GM12878 (cell line): ENCODE data around the gene SOCS4. TPM values are rescaled to one million over a fixed set of nuclear protein-coding genes. Genes with fewer than 3 reads are reported as not detected.
"Not testable (repeated sequence)": the region's sequence is repeated elsewhere in the genome, so short reads cannot be mapped to it uniquely, and the experiment has no call there.

ENCODE experiments used
- ATAC-seq: fragments of 200-7000 bp; cut with Tn5 transposase; 3 replicates; pipeline ENCODE4 v1.9.1; 2020; ENCODE audit warnings: mild to moderate bottlenecking, moderate library complexity
- BruUV-seq: library from RNA; stranded (reverse); fragments of 400-500 nt; replicated peaks from 2 replicates; lab custom pipeline; 2021; lab: Mats Ljungman, UMichigan
- CTCF ChIA-PET: fragments of 300-600 bp; sonication (Branson Sonifier 250); formaldehyde crosslinking; extraction: SDS; loops from one replicate; lab custom pipeline; 2021; ENCODE audit warnings: inconsistent platforms; lab: Yijun Ruan, JAX
- POLR2A ChIA-PET: fragments of 350-600 bp; formaldehyde crosslinking; extraction: SDS; loops from one replicate; lab custom pipeline; 2021; ENCODE audit warnings: inconsistent platforms; lab: Charles Lee
- RAD21 ChIA-PET: fragments of 300-600 bp; sonication (Branson Sonifier 250); formaldehyde crosslinking; loops from one replicate; lab custom pipeline; 2023; ENCODE audit warnings: antibody characterized with exemption; ENCODE audit not compliant: unreplicated experiment; lab: Charles Lee
- SMC1A ChIA-PET: fragments of 300-600 bp; sonication (Branson Sonifier 250); formaldehyde crosslinking; loops from one replicate; lab custom pipeline; 2023; ENCODE audit not compliant: unreplicated experiment, uncharacterized antibody; lab: Charles Lee
- DNase-seq: peaks from one replicate; pipeline ENCODE4 v3.0.0-alpha.2; 2011; ENCODE audit warnings: low read depth, low spot score
- FAIRE-seq: peaks from 3 replicates; lab custom pipeline; 2011; peaks lifted over from hg19 to GRCh38; lab: Jason Lieb, UNC
- H2AFZ ChIP-seq: 2 replicates; pipeline ENCODE4 v1.6.0; 2011; ENCODE audit warnings: low read depth, low read length, control low read depth; ENCODE audit not compliant: control insufficient read depth
- H3K27ac ChIP-seq: 2 replicates; pipeline ENCODE4 v1.5.1; 2011; ENCODE audit warnings: control low read depth; ENCODE audit not compliant: control insufficient read depth, insufficient read depth
- H3K27me3 ChIP-seq, 2 experiments: replicated peaks in 1 of 2; 2 replicates each; pipeline versions ENCODE4 v1.6.0 to v1.6.1; 2011; ENCODE audit warnings: low read length in 1 of 2; ENCODE audit not compliant: control insufficient read depth in 2 of 2, insufficient read depth in 2 of 2
- H3K36me3 ChIP-seq, 2 experiments: 2 replicates each; pipeline ENCODE4 v1.5.1; 2011; ENCODE audit warnings: low read length in 1 of 2; ENCODE audit not compliant: control insufficient read depth in 2 of 2, insufficient read depth in 2 of 2
- H3K4me1 ChIP-seq: 2 replicates; pipeline ENCODE4 v1.6.1; 2011; ENCODE audit warnings: mild to moderate bottlenecking, low read length, moderate library complexity, mixed read lengths; ENCODE audit not compliant: control insufficient read depth, insufficient read depth
- H3K4me2 ChIP-seq: 2 replicates; pipeline ENCODE4 v1.6.0; 2011; ENCODE audit warnings: control low read depth; ENCODE audit not compliant: control insufficient read depth, insufficient read depth
- H3K4me3 ChIP-seq: fragments of 200-600 bp; sonication (generic); 2 replicates; pipeline ENCODE4 v1.5.1; 2016
- H3K79me2 ChIP-seq: 2 replicates; pipeline ENCODE4 v1.6.0; 2011; ENCODE audit warnings: low read length; ENCODE audit not compliant: control insufficient read depth, insufficient read depth
- H3K9ac ChIP-seq: 2 replicates; pipeline ENCODE4 v1.8.0; 2011; ENCODE audit warnings: low read length, control low read depth, mixed read lengths; ENCODE audit not compliant: control insufficient read depth, insufficient read depth
- H3K9me3 ChIP-seq: replicated peaks from 3 replicates; pipeline ENCODE4 v1.5.1; 2011; ENCODE audit warnings: mild to moderate bottlenecking, low read length; ENCODE audit not compliant: control insufficient read depth, insufficient read depth
- H4K20me1 ChIP-seq: 2 replicates; pipeline ENCODE4 v1.6.0; 2011; ENCODE audit not compliant: control insufficient read depth, insufficient read depth
- FOXM1 ChIP-seq: IDR thresholded peaks from 2 replicates; pipeline ENCODE4 v1.6.1; 2012; ENCODE audit warnings: low read depth, mild to moderate bottlenecking, inconsistent platforms, low read length, moderate library complexity
- JUND ChIP-seq: IDR thresholded peaks from 2 replicates; pipeline ENCODE4 v1.6.1; 2012; ENCODE audit warnings: low read depth, mild to moderate bottlenecking, low read length, improper control_type of control experiment, moderate library complexity
- KLF5 ChIP-seq: fragments of 450-650 bp; IDR thresholded peaks from 2 replicates; pipeline ENCODE4 v1.6.1; 2014; ENCODE audit warnings: mild to moderate bottlenecking; ENCODE audit not compliant: partially characterized antibody
- MEF2B ChIP-seq: fragments of 450-650 bp; IDR thresholded peaks from 2 replicates; pipeline ENCODE4 v1.6.1; 2018; ENCODE audit warnings: mild to moderate bottlenecking, moderate library complexity; ENCODE audit not compliant: partially characterized antibody, poor library complexity, severe bottlenecking
- MTA2 ChIP-seq: fragments of 450-650 bp; IDR thresholded peaks from 2 replicates; pipeline ENCODE4 v1.6.1; 2016; ENCODE audit warnings: low read depth, mild to moderate bottlenecking, moderate library complexity
- MXI1 ChIP-seq: fragments of 150-350 bp; IDR thresholded peaks from 2 replicates; pipeline ENCODE4 v1.6.1; 2011; ENCODE audit warnings: low read depth, mild to moderate bottlenecking, inconsistent platforms, low read length, improper control_type of control experiment
- NR2C1 ChIP-seq: fragments of 450-650 bp; IDR thresholded peaks from 2 replicates; pipeline ENCODE4 v1.6.1; 2017; ENCODE audit warnings: antibody characterized with exemption, mild to moderate bottlenecking, moderate library complexity
- NR2F1 ChIP-seq: fragments of 450-650 bp; conservative IDR thresholded peaks from 2 replicates; pipeline ENCODE4 v1.6.1; 2017; ENCODE audit warnings: mild to moderate bottlenecking
- POLR2A ChIP-seq: IDR thresholded peaks from 2 replicates; pipeline ENCODE4 v1.6.1; 2011; ENCODE audit warnings: low read depth, mild to moderate bottlenecking, low read length
- RAD51 ChIP-seq: fragments of 450-650 bp; IDR thresholded peaks from 2 replicates; pipeline ENCODE4 v1.6.1; 2016; ENCODE audit warnings: moderate library complexity, mild to moderate bottlenecking, inconsistent platforms
- RELB ChIP-seq: fragments of 450-650 bp; IDR thresholded peaks from 2 replicates; pipeline ENCODE4 v1.6.1; 2017; ENCODE audit warnings: low read depth, mild to moderate bottlenecking, moderate library complexity
- SMARCA5 ChIP-seq: fragments of 450-650 bp; IDR thresholded peaks from 2 replicates; pipeline ENCODE4 v1.6.1; 2017; ENCODE audit warnings: mild to moderate bottlenecking
- SREBF2 ChIP-seq: IDR thresholded peaks from 2 replicates; pipeline ENCODE4 v1.6.1; 2012; ENCODE audit warnings: mild to moderate bottlenecking, low read length
- STAT1 ChIP-seq: fragments of 450-650 bp; conservative IDR thresholded peaks from 2 replicates; pipeline ENCODE4 v1.6.1; 2014; ENCODE audit warnings: antibody characterized with exemption, mild to moderate bottlenecking
- ZNF622 ChIP-seq: fragments of 450-650 bp; IDR thresholded peaks from 2 replicates; pipeline ENCODE4 v1.6.1; 2017; ENCODE audit warnings: mild to moderate bottlenecking, inconsistent platforms
- ZZZ3 ChIP-seq: IDR thresholded peaks from 2 replicates; pipeline ENCODE4 v1.6.1; 2011; ENCODE audit warnings: low read depth; ENCODE audit not compliant: control insufficient read depth, insufficient read length
- in situ Hi-C: fragments of 300-500 bp; cut with MboI; formaldehyde crosslinking; loops from 9 replicates; pipeline ENCODE4 v1.14.3; 2018; ENCODE audit warnings: mixed read lengths
- intact Hi-C: fragments of 100-400 bp; cut with micrococcal nuclease; formaldehyde crosslinking; loops from one replicate; pipeline ENCODE4 v1.14.2; 2022; ENCODE audit not compliant: unreplicated experiment
- polyA plus RNA-seq, 11 experiments: library from polyadenylated mRNA; depleted of rRNA in 4 of 11; unstranded in 6 of 11; stranded (reverse) in 5 of 11; fragments of >200 nt; fragmentation: Nextera tagmentation in 4 of 11; fragmentation: Illumina TruSeq in 1 of 11; extraction: Ambion mirVana in 4 of 11; extraction: Trizol in 1 of 11; gene quantifications; 1 replicate in 1 of 11; 2 replicates in 10 of 11; pipeline versions ENCODE4 v1.2.1 to v1.2.3, GENCODE V29; 2011 to 2016; ENCODE audit warnings: inconsistent platforms in 2 of 11, missing spikeins in 2 of 11, low read depth in 1 of 11
- total RNA-seq, 4 experiments: library from RNA; depleted of rRNA in 3 of 4; stranded (reverse); fragments of >200 nt in 3 of 4; fragmentation: Illumina TruSeq in 1 of 4; extraction: Trizol in 1 of 4; gene quantifications; 2 replicates each; pipeline versions ENCODE4 v1.2.1 to v1.2.3, GENCODE V29; 2013 to 2021

Gene SOCS4
- total and polyA plus RNA-seq, 10 of the 15 experiments (the other 5 are each of a cell fraction or from before 2014, with no cell fraction given), result 5.7 to 31.5 (median 20.8) TPM

GRCh38 chr14:55037995-55038394 lies 11.0 kb downstream of the SOCS4 start:
- H4K20me1 ChIP-seq, result not testable (repeated sequence)
- peak; percentile 72 for TF ChIP-seq MTA2
- peak; percentile 75 for TF ChIP-seq MEF2B
- 0 out of 2 replicates have a peak, but pooled peaks have one; percentile 23 for TF ChIP-seq RELB
- TF ChIP-seq KLF5, result peak; percentile 37
- TF ChIP-seq, all 136 proteins: peak for 4; not testable (repeated sequence) for 132
- ChIA-PET POLR2A (interaction anchor here (0.6 to 1.4 kb wide), 2 partner anchors 14 to 16 kb away, joined by 4 to 6 read pairs; partner anchors contain the start of gene MAPK1IP1L), SMC1A (interaction anchor here (1.1 to 1.3 kb wide), 2 partner anchors 9 to 34 kb away, joined by 3 to 4 read pairs; no protein-coding TSS in a partner anchor)
- CTCF ChIA-PET, H3K27ac ChIP-seq, FAIRE-seq, H3K4me1 ChIP-seq, BruUV-seq, H3K9ac ChIP-seq, H3K9me3 ChIP-seq, intact Hi-C loops, RAD21 ChIA-PET, H3K4me2 ChIP-seq, H2AFZ ChIP-seq, in situ Hi-C loops, H3K27me3 ChIP-seq, H3K4me3 ChIP-seq, DNase-seq: not testable (repeated sequence)
- Histone ChIP-seq H3K36me3 (peaks cover 3 to 16% of the 10 kb centered on the region in 2 experiments; a peak in 3 of 4 replicates), H3K79me2 (peaks cover 14% of the 10 kb centered on the region)
- ATAC-seq, result peak; percentile 57

- H3K27me3 ChIP-seq, result no peaks in the 10 kb centered on the region
- ChIA-PET POLR2A (interaction anchor here (1.4 kb wide), 1 partner anchor 13 kb away, joined by 6 read pairs; the partner anchor contains the start of gene MAPK1IP1L), RAD21 (no interaction called here), CTCF (interaction anchor here (1.5 kb wide), 1 partner anchor 13 kb away, joined by 5 read pairs; the partner anchor contains the start of gene MAPK1IP1L), SMC1A (interaction anchor here (1.3 kb wide), 1 partner anchor 34 kb away, joined by 4 read pairs; no protein-coding TSS in a partner anchor)
- TF ChIP-seq SREBF2 (no peak), STAT1 (no peak), NR2C1 (no peak), RAD51 (no peak), ZZZ3 (no peak), MXI1 (no peak), JUND (no peak), FOXM1 (no peak), ZNF622 (no peak), POLR2A (no peak), SMARCA5 (no peak), NR2F1 (no peak)
- ATAC-seq (peak; percentile 19; the same call in 1 of the 3 replicates), FAIRE-seq (no peak), DNase-seq (no peak)
- no peak overlapping the region for H3K4me3 ChIP-seq
- H3K9me3 ChIP-seq, result peaks cover 5% of the 10 kb centered on the region
- H2AFZ ChIP-seq, result no peak overlapping the region
- H3K9ac ChIP-seq, result no peak overlapping the region
- in situ Hi-C loops, result no loop called here
- H3K4me1 ChIP-seq, result no peaks in the 10 kb centered on the region
- no peaks in the 10 kb centered on the region for H4K20me1 ChIP-seq
- intact Hi-C loops, result no loop called here
- H3K36me3 ChIP-seq, result peaks cover 3 to 19% of the 10 kb centered on the region in 2 experiments
- no peak overlapping the region for H3K27ac ChIP-seq
- peaks cover 7% of the 10 kb centered on the region for H3K79me2 ChIP-seq
- H3K4me2 ChIP-seq, result no peak overlapping the region
- BruUV-seq, result no TSS peak
Measured at GRCh38 chr14:55038708-55039107, 11.7 kb downstream of the SOCS4 start.
